B cell (primary cell): ENCODE measurements around the gene WDR13. TPM values are rescaled to one million over a fixed set of nuclear protein-coding genes. Genes with fewer than 3 reads are reported as not detected.

Source experiments
- ATAC-seq: fragments of 200-7000 bp; cut with Tn5 transposase; one replicate; pipeline ENCODE4 v1.10.0; 2021; ENCODE audit warnings: low read depth, mild to moderate bottlenecking, moderate number of reproducible peaks, moderate library complexity
- CTCF ChIA-PET: fragments of 350-600 bp; sonication (Branson Sonifier 250); formaldehyde crosslinking; loops from one replicate; lab custom pipeline; 2021; ENCODE audit warnings: antibody characterized with exemption, inconsistent platforms; lab: Charles Lee
- POLR2A ChIA-PET: fragments of 350-600 bp; sonication (Branson Sonifier 250); formaldehyde crosslinking; loops from one replicate; lab custom pipeline; 2021; ENCODE audit warnings: antibody characterized with exemption; lab: Charles Lee
- DNase-seq: peaks from one replicate; pipeline ENCODE4 v3.0.0; 2013
- H2AFZ ChIP-seq: 2 replicates; pipeline ENCODE4 v1.6.1; 2012; ENCODE audit warnings: mild to moderate bottlenecking, low read depth, low read length; ENCODE audit not compliant: insufficient read depth, poor library complexity, severe bottlenecking
- H3K27ac ChIP-seq, 2 donors: 1 replicate in 1 of 2; 2 replicates in 1 of 2; pipeline ENCODE4 v1.5.1; 2012 to 2013; ENCODE audit warnings: low read length in 2 of 2, mild to moderate bottlenecking in 2 of 2, moderate library complexity in 1 of 2
- H3K27me3 ChIP-seq, 4 experiments: fragments of 200-600 bp in 1 of 4; sonication (generic) in 1 of 4; replicated peaks in 1 of 4; 1 replicate in 2 of 4; 2 replicates in 2 of 4; pipeline versions ENCODE4 v1.6.1 to v1.7.0; 2013 to 2016; ENCODE audit warnings: low read length in 3 of 4, mild to moderate bottlenecking in 2 of 4, mixed read lengths in 1 of 4, moderate library complexity in 1 of 4; ENCODE audit not compliant: insufficient read depth in 4 of 4, control insufficient read depth in 3 of 4; ENCODE audit errors: control extremely low read depth in 1 of 4
- H3K36me3 ChIP-seq, 2 experiments: replicated peaks in 1 of 2; 1 replicate in 1 of 2; 2 replicates in 1 of 2; pipeline versions ENCODE4 v1.6.1 to v1.7.1; 2013; ENCODE audit warnings: low read length in 1 of 2; ENCODE audit not compliant: insufficient read depth in 2 of 2, control insufficient read depth in 1 of 2; ENCODE audit errors: control extremely low read depth in 1 of 2, extremely low read depth in 1 of 2
- H3K4me1 ChIP-seq, 2 donors: fragments of 200-600 bp in 1 of 2; sonication (generic) in 1 of 2; 1 replicate in 1 of 2; 2 replicates in 1 of 2; pipeline versions ENCODE4 v1.5.1 to v1.6.1; 2013 to 2017; ENCODE audit warnings: low read length in 2 of 2; ENCODE audit not compliant: control insufficient read depth in 2 of 2, insufficient read depth in 2 of 2
- H3K4me2 ChIP-seq: replicated peaks from 2 replicates; pipeline ENCODE3; 2012; ENCODE audit warnings: mild to moderate bottlenecking, low read depth, low read length; ENCODE audit not compliant: poor library complexity, severe bottlenecking
- H3K4me3 ChIP-seq, 5 experiments: fragments of 200-600 bp in 1 of 5; sonication (generic) in 1 of 5; 1 replicate in 3 of 5; 2 replicates in 2 of 5; pipeline versions ENCODE4 v1.5.1 to v1.7.0; 2011 to 2016; ENCODE audit warnings: low read length in 4 of 5, mild to moderate bottlenecking in 4 of 5, low read depth in 2 of 5, control low read depth in 1 of 5, moderate library complexity in 1 of 5; ENCODE audit not compliant: insufficient read depth in 1 of 5; ENCODE audit errors: control extremely low read depth in 1 of 5, extremely low read depth in 1 of 5
- H3K79me2 ChIP-seq: fragments of 200-600 bp; sonication (generic); one replicate; pipeline ENCODE4 v1.6.0; 2016; ENCODE audit warnings: low read length; ENCODE audit not compliant: control insufficient read depth, insufficient read depth
- H3K9ac ChIP-seq: fragments of 200-600 bp; sonication (generic); 2 replicates; pipeline ENCODE4 v1.6.1; 2017; ENCODE audit warnings: mild to moderate bottlenecking, low read length, moderate library complexity
- H3K9me3 ChIP-seq, 3 donors: one replicate each; pipeline versions ENCODE4 v1.6.1 to v1.7.1; 2013; ENCODE audit warnings: low read length in 2 of 3; ENCODE audit not compliant: control insufficient read depth in 2 of 3, insufficient read depth in 1 of 3; ENCODE audit errors: control extremely low read depth in 1 of 3
- H4K20me1 ChIP-seq: 2 replicates; pipeline ENCODE4 v1.6.0; 2012; ENCODE audit warnings: mild to moderate bottlenecking, low read length; ENCODE audit not compliant: insufficient read depth, control insufficient read depth, poor library complexity, severe bottlenecking
- H3K27ac Mint-ChIP-seq: one replicate; pipeline ENCODE4 v1.8.0; 2021; ENCODE audit warnings: mixed read lengths
- H3K27me3 Mint-ChIP-seq: one replicate; pipeline ENCODE4 v1.8.0; 2021; ENCODE audit warnings: mixed read lengths
- H3K4me1 Mint-ChIP-seq: one replicate; pipeline ENCODE4 v1.8.0; 2021; ENCODE audit warnings: mixed read lengths
- H3K4me3 Mint-ChIP-seq: one replicate; pipeline ENCODE4 v1.8.0; 2021; ENCODE audit warnings: mixed read lengths
- H3K9me3 Mint-ChIP-seq: one replicate; pipeline ENCODE4 v1.8.0; 2022; ENCODE audit warnings: mixed read lengths; ENCODE audit not compliant: insufficient read depth
- CTCF ChIP-seq: fragments of 200-600 bp; IDR thresholded peaks from one replicate; pipeline ENCODE4 v1.8.0; 2022; ENCODE audit warnings: antibody characterized with exemption, mild to moderate bottlenecking
- EZH2 ChIP-seq: IDR thresholded peaks from 2 replicates; pipeline ENCODE4 v1.6.1; 2012; ENCODE audit warnings: borderline replicate concordance, low read depth, mild to moderate bottlenecking, moderate library complexity, low read length; ENCODE audit not compliant: insufficient read depth, poor library complexity, severe bottlenecking
- WGBS: methylation state at CpG from one replicate; pipeline ENCODE4 v1.1.5; 2013; ENCODE audit warnings: missing lambda C conversion rate; ENCODE audit not compliant: insufficient coverage; 5-methylcytosine and 5-hydroxymethylcytosine counted together
- intact Hi-C: fragments of 100-400 bp; cut with micrococcal nuclease; formaldehyde crosslinking; loops from one replicate; pipeline ENCODE4 v1.10.0; 2022
- polyA plus RNA-seq: library from polyadenylated mRNA; depleted of rRNA; stranded (reverse); fragments of >200 nt; gene quantifications from 2 replicates; pipeline ENCODE4 v1.2.3, GENCODE V29; 2012
- total RNA-seq, 2 donors: library from RNA; stranded (reverse); fragments of 120-200 nt in 1 of 2; gene quantifications; 1 replicate in 1 of 2; 2 replicates in 1 of 2; pipeline versions ENCODE4 v1.2.3 to v1.2.4, GENCODE V29; 2013 to 2022

Gene WDR13
- total and polyA plus RNA-seq, 2 donors (not counting 1 experiment from before 2014, with no cell fraction given), result 85.1 to 257 TPM

- Histone ChIP-seq H3K4me3 (no peak overlapping the region), H3K27me3 (no peaks in the 10 kb centered on the region), H3K4me2 (no peak overlapping the region), H3K9ac (no peak overlapping the region), H3K79me2 (no peaks in the 10 kb centered on the region), H3K9me3 (no peaks in the 10 kb centered on the region), H3K27ac (no peak overlapping the region), H2AFZ (no peak overlapping the region), H4K20me1 (no peaks in the 10 kb centered on the region), H3K4me1 (no peaks in the 10 kb centered on the region), H3K36me3 (no peaks in the 10 kb centered on the region)
- Mint-ChIP-seq H3K27me3 (no peaks in the 10 kb centered on the region), H3K4me3 (no peak overlapping the region), H3K9me3 (no peaks in the 10 kb centered on the region), H3K4me1 (no peaks in the 10 kb centered on the region), H3K27ac (no peak overlapping the region)
- ATAC-seq (no peak), DNase-seq (no peak)
- TF ChIP-seq CTCF, result no peak
- TF ChIP-seq EZH2, result no peak
- ChIA-PET POLR2A (no interaction called here), CTCF (no interaction called here)
- intact Hi-C loops, result no loop called here
- 79% methylated on average over 2 of the region's 2 CpGs for WGBS
These were observed 14.4 kb downstream of the WDR13 start for GRCh38 chrX:48611703-48612102.

GRCh38 chrX:48613502-48614160 is 16.3 kb downstream of the WDR13 start:
- no peaks in the 10 kb centered on the region for H3K9me3 Mint-ChIP-seq
- no peaks in the 10 kb centered on the region for H3K4me1 Mint-ChIP-seq
- no peaks in the 10 kb centered on the region for H3K79me2 ChIP-seq
- H4K20me1 ChIP-seq, result no peaks in the 10 kb centered on the region
- H3K9me3 ChIP-seq, result no peaks in the 10 kb centered on the region
- no peaks in the 10 kb centered on the region for H3K36me3 ChIP-seq
- H3K27me3 ChIP-seq, result no peaks in the 10 kb centered on the region
- no peak overlapping the region for H3K4me3 ChIP-seq
- intact Hi-C loops, result no loop called here
- H3K4me2 ChIP-seq, result no peak overlapping the region
- 100% methylated on average over 1 of the region's 6 CpGs for WGBS
- H3K9ac ChIP-seq, result no peak overlapping the region
- no peak overlapping the region for H2AFZ ChIP-seq
- TF ChIP-seq EZH2 (no peak), CTCF (no peak)
- CTCF ChIA-PET, result no interaction called here
- H3K4me1 ChIP-seq, result no peaks in the 10 kb centered on the region
- no peak for DNase-seq
- no peak overlapping the region for H3K27ac Mint-ChIP-seq
- POLR2A ChIA-PET, result no interaction called here
- no peak overlapping the region for H3K4me3 Mint-ChIP-seq
- H3K27me3 Mint-ChIP-seq, result peaks cover 3% of the 10 kb centered on the region
- no peak for ATAC-seq
- no peak overlapping the region for H3K27ac ChIP-seq
